HepG2 (cell line): ENCODE data around the gene SYNGR1. TPM values are rescaled to one million over a fixed set of nuclear protein-coding genes. Genes with fewer than 3 reads are reported as not detected.

Experiments
- ATAC-seq: fragments of 200-7000 bp; cut with Tn5 transposase; 3 replicates; pipeline ENCODE4 v1.9.1; 2020; ENCODE audit warnings: mild to moderate bottlenecking, moderate library complexity
- BruUV-seq: library from RNA; stranded (reverse); fragments of 400-500 nt; replicated peaks from 2 replicates; lab custom pipeline; 2021; lab: Mats Ljungman, UMichigan
- CTCF ChIA-PET: fragments of 300-600 bp; formaldehyde crosslinking; extraction: SDS; loops from one replicate; lab custom pipeline; 2021; ENCODE audit warnings: low total read pairs, inconsistent platforms, low intra/inter-chr PET ratio; lab: Yijun Ruan, JAX
- POLR2A ChIA-PET: fragments of 350-600 bp; sonication (Branson Sonifier 250); formaldehyde crosslinking; loops from one replicate; lab custom pipeline; 2020; ENCODE audit warnings: antibody characterized with exemption, inconsistent platforms; lab: Yijun Ruan, JAX
- DNase-seq: peaks from one replicate; pipeline ENCODE4 v3.0.0-alpha.2; 2015; ENCODE audit warnings: low spot score
- FAIRE-seq: peaks from 3 replicates; lab custom pipeline; 2011; peaks lifted over from hg19 to GRCh38; lab: Jason Lieb, UNC
- H2AFZ ChIP-seq: one replicate; pipeline ENCODE4 v1.6.1; 2011; ENCODE audit warnings: low read length, inconsistent platforms
- H3K27ac ChIP-seq: fragments of 300-600 bp; 3 replicates; pipeline ENCODE4 v1.8.0; 2011; ENCODE audit warnings: mixed run types, mild to moderate bottlenecking, mixed read lengths, low read length, inconsistent platforms; ENCODE audit not compliant: insufficient read depth; ENCODE audit errors: extremely low read length
- H3K27me3 ChIP-seq, 2 experiments: fragments of 200-600 bp in 1 of 2; 2 replicates in 1 of 2; 3 replicates in 1 of 2; pipeline versions ENCODE4 v1.6.0 to v1.8.0; 2011; ENCODE audit warnings: low read length in 2 of 2, mild to moderate bottlenecking in 2 of 2, moderate library complexity in 2 of 2, inconsistent platforms in 1 of 2; ENCODE audit not compliant: insufficient read depth in 2 of 2, control insufficient read depth in 1 of 2
- H3K36me3 ChIP-seq, 2 experiments: fragments of 200-600 bp in 1 of 2; replicated peaks in 1 of 2; 2 replicates in 1 of 2; 3 replicates in 1 of 2; pipeline versions ENCODE4 v1.5.1 to v1.8.0; 2011; ENCODE audit warnings: low read length in 2 of 2, inconsistent platforms in 1 of 2; ENCODE audit not compliant: insufficient read depth in 2 of 2, control insufficient read depth in 1 of 2
- H3K4me1 ChIP-seq: 2 replicates; pipeline ENCODE4 v1.5.1; 2012; ENCODE audit warnings: low read length, inconsistent platforms; ENCODE audit not compliant: insufficient read depth
- H3K4me2 ChIP-seq: 2 replicates; pipeline ENCODE4 v1.6.0; 2011; ENCODE audit warnings: low read depth, low read length, inconsistent platforms
- H3K4me3 ChIP-seq, 3 experiments: fragments of 200-600 bp in 1 of 3; sonication (generic), shearing (Covaris generic) in 1 of 3; replicated peaks in 1 of 3; 2 replicates each; pipeline ENCODE4 v1.5.1; 2011 to 2016; ENCODE audit warnings: low read length in 3 of 3, inconsistent platforms in 2 of 3, low read depth in 2 of 3, mild to moderate bottlenecking in 2 of 3, control low read depth in 1 of 3, mixed read lengths in 1 of 3; ENCODE audit not compliant: insufficient read depth in 1 of 3
- H3K79me2 ChIP-seq: one replicate; pipeline ENCODE4 v1.6.1; 2011; ENCODE audit warnings: low read length, inconsistent platforms; ENCODE audit not compliant: insufficient read depth
- H3K9ac ChIP-seq: 2 replicates; pipeline ENCODE4 v1.6.0; 2011; ENCODE audit warnings: mild to moderate bottlenecking, low read depth, low read length, inconsistent platforms; ENCODE audit not compliant: insufficient read depth
- H3K9me3 ChIP-seq: 2 replicates; pipeline ENCODE4 v1.5.1; 2012; ENCODE audit warnings: mild to moderate bottlenecking, low read length
- H4K20me1 ChIP-seq: 2 replicates; pipeline ENCODE4 v1.6.0; 2011; ENCODE audit warnings: inconsistent platforms, mild to moderate bottlenecking, low read length, moderate library complexity; ENCODE audit not compliant: insufficient read depth
- KLF6 ChIP-seq: IDR thresholded peaks from 2 replicates; pipeline ENCODE4 v1.8.0; 2016; ENCODE audit warnings: missing biosample characterization, missing genetic modification reagents
- KMT2A ChIP-seq: sonication (generic); formaldehyde crosslinking; IDR thresholded peaks from 2 replicates; pipeline ENCODE4 v1.4.0; 2020; ENCODE audit warnings: missing genetic modification reagents
- MZF1 ChIP-seq: sonication (generic); formaldehyde crosslinking; IDR thresholded peaks from 2 replicates; pipeline ENCODE4 v1.8.1; 2023; ENCODE audit warnings: mild to moderate bottlenecking, missing genetic modification reagents, borderline replicate concordance
- NFYB ChIP-seq: sonication (generic); formaldehyde crosslinking; IDR thresholded peaks from 2 replicates; pipeline ENCODE4 v1.4.0; 2020; ENCODE audit warnings: missing genetic modification reagents
- SRSF4 ChIP-seq: fragments of 200-400 bp; formaldehyde crosslinking; IDR thresholded peaks from one replicate; pipeline ENCODE4 v1.6.1; 2018; ENCODE audit warnings: mild to moderate bottlenecking, low read depth, low read length, moderate library complexity; ENCODE audit not compliant: poor library complexity, severe bottlenecking
- ZNF24 ChIP-seq: fragments of 450-650 bp; IDR thresholded peaks from 2 replicates; pipeline ENCODE4 v1.6.1; 2017; ENCODE audit warnings: antibody characterized with exemption, mild to moderate bottlenecking
- ZNF530 ChIP-seq: sonication (generic); formaldehyde crosslinking; IDR thresholded peaks from 2 replicates; pipeline ENCODE4 v1.5.0; 2020; ENCODE audit warnings: low read depth, mild to moderate bottlenecking, missing genetic modification reagents
- ZNF883 ChIP-seq: sonication (generic); formaldehyde crosslinking; IDR thresholded peaks from 2 replicates; pipeline ENCODE4 v1.5.1; 2020; ENCODE audit warnings: mild to moderate bottlenecking, missing genetic modification reagents; ENCODE audit errors: not compliant biosample characterization
- ZSCAN20 ChIP-seq: sonication (generic); formaldehyde crosslinking; IDR thresholded peaks from 2 replicates; pipeline ENCODE4 v1.4.0; 2020; ENCODE audit warnings: missing genetic modification reagents, mild to moderate bottlenecking, borderline replicate concordance
- ZSCAN31 ChIP-seq: sonication (generic); formaldehyde crosslinking; IDR thresholded peaks from 2 replicates; pipeline ENCODE4 v1.5.0; 2020; ENCODE audit warnings: low read depth, mild to moderate bottlenecking, missing genetic modification reagents
- WGBS: methylation state at CpG from one replicate; pipeline ENCODE4 v1.1.6; 2017; ENCODE audit warnings: low lambda C conversion rate; 5-methylcytosine and 5-hydroxymethylcytosine counted together
- in situ Hi-C: cut with HindIII; loops from 2 replicates; pipeline ENCODE4 v1.10.0; 2017; ENCODE audit warnings: low pct_unique_long_range_greater_than_20kb; ENCODE audit not compliant: extremely low pct_ligation_motif_present
- intact Hi-C: fragments of 100-400 bp; cut with micrococcal nuclease; formaldehyde crosslinking; loops from one replicate; pipeline ENCODE4 v1.10.0; 2022; ENCODE audit not compliant: unreplicated experiment
- polyA plus RNA-seq, 8 experiments: library from polyadenylated mRNA; depleted of rRNA in 3 of 8; stranded (reverse) in 7 of 8; unstranded in 1 of 8; fragments of >200 nt; fragmentation: Illumina TruSeq in 4 of 8; extraction: Trizol in 4 of 8; gene quantifications; 2 replicates each; pipeline versions ENCODE4 v1.2.1 to v1.2.3, GENCODE V29; 2011 to 2016; ENCODE audit warnings: low read depth in 4 of 8, missing spikeins in 1 of 8, mixed read lengths in 1 of 8; ENCODE audit not compliant: insufficient read depth in 1 of 8
- total RNA-seq, 5 experiments: library from RNA; depleted of rRNA; stranded (reverse); fragments of >200 nt; fragmentation: Illumina TruSeq; extraction: Trizol; gene quantifications; 2 replicates each; pipeline ENCODE4 v1.2.3, GENCODE V29; 2016; ENCODE audit warnings: low read depth in 1 of 5
- TF ChIP-seq, protein P1 (sequence below): sonication (generic); formaldehyde crosslinking; conservative IDR thresholded peaks from 2 replicates; pipeline ENCODE4 v1.4.0; 2020; ENCODE audit warnings: missing genetic modification reagents

SYNGR1 gene
- total and polyA plus RNA-seq, 2 of the 13 experiments (the other 11 are each of a cell fraction or from before 2014, with no cell fraction given), result 0.27 to 2.7 TPM

DNA sequence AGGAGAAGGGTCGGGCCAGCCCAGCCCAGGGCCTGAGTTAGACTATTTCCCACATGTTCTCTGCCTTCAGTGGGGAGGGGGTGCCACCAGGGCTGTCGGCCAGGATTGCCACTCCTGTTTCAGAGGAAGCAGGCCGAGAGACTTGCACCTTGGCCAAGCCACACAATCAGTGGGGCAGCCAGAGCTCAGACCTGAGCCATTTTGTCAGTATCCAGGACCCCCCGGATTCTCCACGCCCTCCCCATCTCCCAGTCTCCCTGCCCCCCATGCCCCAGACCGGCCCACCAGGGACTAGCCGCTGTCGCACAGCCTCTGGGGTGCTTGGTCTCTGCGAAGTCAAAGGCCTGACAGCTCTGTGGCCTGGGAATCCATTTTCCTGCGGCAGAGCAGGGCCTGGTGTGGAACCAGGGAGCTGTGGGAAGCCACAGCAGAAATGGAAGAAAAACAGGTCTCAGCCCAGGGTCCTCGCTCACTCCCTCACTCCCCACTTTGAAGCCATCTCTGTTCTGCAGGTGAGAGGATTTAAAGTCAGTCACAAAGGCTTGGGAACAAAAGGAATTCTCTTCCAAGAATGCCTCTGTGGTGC is 81.5 kb downstream of the SYNGR1 start:
- WGBS, result 81% methylated on average over 9 of the region's 11 CpGs
- Histone ChIP-seq H3K9ac (no peak overlapping the region), H3K4me1 (peaks cover 5% of the 10 kb centered on the region; the same call in 1 of the 2 replicates), H3K4me3 (no peak overlapping the region), H3K4me2 (no peak overlapping the region), H3K79me2 (no peaks in the 10 kb centered on the region), H3K36me3 (peaks cover 21 to 37% of the 10 kb centered on the region in 2 experiments), H3K27ac (no peak overlapping the region), H4K20me1 (0 out of 2 replicates have a peak, but pooled peaks cover 3% of the 10 kb centered on the region), H2AFZ (no peak overlapping the region), H3K27me3 (no peaks in the 10 kb centered on the region), H3K9me3 (no peaks in the 10 kb centered on the region)
- ChIA-PET POLR2A (no interaction called here), CTCF (no interaction called here)
- ATAC-seq (no peak), DNase-seq (no peak), FAIRE-seq (no peak)
- intact Hi-C loops (no loop called here), in situ Hi-C loops (no loop called here)
- TF ChIP-seq MZF1 (CRISPR knock-in tag) (no peak), KLF6 (CRISPR knock-in tag) (no peak), ZSCAN20 (CRISPR knock-in tag) (no peak)
- TF ChIP-seq, protein P1, sequence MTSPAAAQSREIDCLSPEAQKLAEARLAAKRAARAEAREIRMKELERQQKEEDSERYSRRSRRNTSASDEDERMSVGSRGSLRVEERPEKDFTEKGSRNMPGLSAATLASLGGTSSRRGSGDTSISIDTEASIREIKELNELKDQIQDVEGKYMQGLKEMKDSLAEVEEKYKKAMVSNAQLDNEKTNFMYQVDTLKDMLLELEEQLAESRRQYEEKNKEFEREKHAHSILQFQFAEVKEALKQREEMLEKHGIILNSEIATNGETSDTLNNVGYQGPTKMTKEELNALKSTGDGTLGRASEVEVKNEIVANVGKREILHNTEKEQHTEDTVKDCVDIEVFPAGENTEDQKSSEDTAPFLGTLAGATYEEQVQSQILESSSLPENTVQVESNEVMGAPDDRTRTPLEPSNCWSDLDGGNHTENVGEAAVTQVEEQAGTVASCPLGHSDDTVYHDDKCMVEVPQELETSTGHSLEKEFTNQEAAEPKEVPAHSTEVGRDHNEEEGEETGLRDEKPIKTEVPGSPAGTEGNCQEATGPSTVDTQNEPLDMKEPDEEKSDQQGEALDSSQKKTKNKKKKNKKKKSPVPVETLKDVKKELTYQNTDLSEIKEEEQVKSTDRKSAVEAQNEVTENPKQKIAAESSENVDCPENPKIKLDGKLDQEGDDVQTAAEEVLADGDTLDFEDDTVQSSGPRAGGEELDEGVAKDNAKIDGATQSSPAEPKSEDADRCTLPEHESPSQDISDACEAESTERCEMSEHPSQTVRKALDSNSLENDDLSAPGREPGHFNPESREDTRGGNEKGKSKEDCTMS (CRISPR knock-in tag), result no peak
- no TSS peak for BruUV-seq

DNA sequence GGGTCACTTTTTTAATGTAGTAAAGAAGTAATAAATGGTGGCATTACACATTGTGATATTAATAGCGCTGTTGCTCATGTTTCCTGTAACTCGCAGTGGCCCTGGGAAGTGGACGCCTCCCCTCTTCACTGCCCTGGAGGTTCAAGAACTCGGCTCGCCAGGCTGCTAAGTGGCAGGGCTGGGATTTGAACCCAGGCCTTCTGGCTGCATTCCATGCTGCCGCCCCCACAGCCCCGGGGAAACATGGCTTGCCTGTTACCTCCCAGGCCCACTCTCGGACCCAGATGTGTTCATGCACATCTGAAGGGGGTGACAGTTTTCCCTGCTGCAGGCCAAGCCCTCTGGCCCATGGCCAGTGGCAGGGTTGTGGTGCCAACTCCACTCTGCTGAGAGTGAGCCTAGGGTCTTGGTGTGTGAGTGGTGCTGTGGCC is 82.0 kb downstream of the SYNGR1 start:
- FAIRE-seq (no peak), DNase-seq (no peak), ATAC-seq (no peak)
- Histone ChIP-seq H3K9me3 (no peaks in the 10 kb centered on the region), H3K4me1 (peaks cover 10% of the 10 kb centered on the region; the same call in 1 of the 2 replicates), H3K4me3 (no peak overlapping the region), H2AFZ (no peak overlapping the region), H3K27ac (no peak overlapping the region), H3K27me3 (no peaks in the 10 kb centered on the region), H3K9ac (no peak overlapping the region), H3K79me2 (no peaks in the 10 kb centered on the region), H3K36me3 (peaks cover 16 to 33% of the 10 kb centered on the region in 2 experiments), H3K4me2 (no peak overlapping the region), H4K20me1 (0 out of 2 replicates have a peak, but pooled peaks cover 3% of the 10 kb centered on the region)
- POLR2A ChIA-PET, result no interaction called here
- in situ Hi-C loops (no loop called here), intact Hi-C loops (no loop called here)
- no TSS peak for BruUV-seq
- CTCF ChIA-PET, result no interaction called here
- WGBS, result 100% methylated on average over 5 of the region's 8 CpGs
- TF ChIP-seq ZNF24, result no peak
- no peak for TF ChIP-seq SRSF4
- no peak for TF ChIP-seq ZSCAN31 (CRISPR knock-in tag)
- TF ChIP-seq ZNF530, result no peak
- TF ChIP-seq NFYB (CRISPR knock-in tag), result no peak
- no peak for TF ChIP-seq ZNF883 (CRISPR knock-in tag)
- no peak for TF ChIP-seq KMT2A (CRISPR knock-in tag)
